Stimulated activated CD4-positive, alpha-beta T cell treated with anti-CD3 and anti-CD28 coated beads, Interleukin-1b, Interleukin-23, amount 100 ng/mL, for 24 hours (primary cell): ENCODE measurements around the gene PNPLA7.
"Not testable (repeated sequence)": the region's sequence is repeated elsewhere in the genome, so short reads cannot be mapped to it uniquely, and the experiment has no call there.

Experiments used
- DNase-seq, 4 experiments: peaks; one replicate each; pipeline ENCODE4 v3.0.0-alpha.2; 2020; ENCODE audit warnings: low read depth in 4 of 4, low spot score in 1 of 4

PNPLA7 gene

GRCh38 chr9:137423514-137424291 lies 126.5 kb downstream of the PNPLA7 start:
- no peak for DNase-seq

- peak; percentile 87 to 96 (median 93) for DNase-seq
These were observed 127.3 kb downstream of the PNPLA7 start, which contains the start of the genes EXD3 and NOXA1 for GRCh38 chr9:137422604-137423513. Gene EXD3 (minus strand): TSS chr9:137423162. CDS start chr9:137395357, 27,805 bp downstream. Gene NOXA1 (plus strand): TSS chr9:137423393. CDS start chr9:137423530, 137 bp downstream.

- DNase-seq, result no peak
These were observed 128.2 kb downstream of the PNPLA7 start for GRCh38 chr9:137421838-137422603.

- no peak for DNase-seq
These were observed 132.8 kb downstream of the PNPLA7 start for GRCh38 chr9:137417161-137418021.

- DNase-seq, result no peak
These were observed 133.5 kb downstream of the PNPLA7 start for GRCh38 chr9:137416563-137417151.

GRCh38 chr9:137416006-137416562 lies 134.1 kb downstream of the PNPLA7 start:
- DNase-seq, result no peak

GRCh38 chr9:137415451-137415850 lies 134.8 kb downstream of the PNPLA7 start:
- no peak for DNase-seq

- DNase-seq, result no peak
These were observed 137.8 kb downstream of the PNPLA7 start for GRCh38 chr9:137412431-137412830.

GRCh38 chr9:137411645-137412380 lies 138.4 kb downstream of the PNPLA7 start:
- no peak for DNase-seq

GRCh38 chr9:137411260-137411644 lies 138.9 kb downstream of the PNPLA7 start:
- DNase-seq, result no peak

- DNase-seq, result no peak
These were observed 139.3 kb downstream of the PNPLA7 start for GRCh38 chr9:137410891-137411249.

- not testable (repeated sequence) for DNase-seq
These were observed 139.8 kb downstream of the PNPLA7 start for GRCh38 chr9:137410236-137410890.
